T-helper 2 cell treated with Interferon-gamma antibody and Interleukin-4, amounts not matched to agents 100 ng/mL and 5 ng/mL, for 36 hours (primary cell): ENCODE measurements around the gene FBXW12. TPM values are rescaled to one million over a fixed set of nuclear protein-coding genes. Genes with fewer than 3 reads are reported as not detected.

Source experiments
- intact Hi-C: fragments of 100-400 bp; cut with micrococcal nuclease; formaldehyde crosslinking; loops from one replicate; pipeline ENCODE4 v1.15.1; 2023
- total RNA-seq: library from RNA; stranded (reverse); gene quantifications from 2 replicates; pipeline ENCODE4 v1.2.3, GENCODE V29; 2022

The FBXW12 gene
- total RNA-seq, 1 donor from 2014 or later = not detected

DNA sequence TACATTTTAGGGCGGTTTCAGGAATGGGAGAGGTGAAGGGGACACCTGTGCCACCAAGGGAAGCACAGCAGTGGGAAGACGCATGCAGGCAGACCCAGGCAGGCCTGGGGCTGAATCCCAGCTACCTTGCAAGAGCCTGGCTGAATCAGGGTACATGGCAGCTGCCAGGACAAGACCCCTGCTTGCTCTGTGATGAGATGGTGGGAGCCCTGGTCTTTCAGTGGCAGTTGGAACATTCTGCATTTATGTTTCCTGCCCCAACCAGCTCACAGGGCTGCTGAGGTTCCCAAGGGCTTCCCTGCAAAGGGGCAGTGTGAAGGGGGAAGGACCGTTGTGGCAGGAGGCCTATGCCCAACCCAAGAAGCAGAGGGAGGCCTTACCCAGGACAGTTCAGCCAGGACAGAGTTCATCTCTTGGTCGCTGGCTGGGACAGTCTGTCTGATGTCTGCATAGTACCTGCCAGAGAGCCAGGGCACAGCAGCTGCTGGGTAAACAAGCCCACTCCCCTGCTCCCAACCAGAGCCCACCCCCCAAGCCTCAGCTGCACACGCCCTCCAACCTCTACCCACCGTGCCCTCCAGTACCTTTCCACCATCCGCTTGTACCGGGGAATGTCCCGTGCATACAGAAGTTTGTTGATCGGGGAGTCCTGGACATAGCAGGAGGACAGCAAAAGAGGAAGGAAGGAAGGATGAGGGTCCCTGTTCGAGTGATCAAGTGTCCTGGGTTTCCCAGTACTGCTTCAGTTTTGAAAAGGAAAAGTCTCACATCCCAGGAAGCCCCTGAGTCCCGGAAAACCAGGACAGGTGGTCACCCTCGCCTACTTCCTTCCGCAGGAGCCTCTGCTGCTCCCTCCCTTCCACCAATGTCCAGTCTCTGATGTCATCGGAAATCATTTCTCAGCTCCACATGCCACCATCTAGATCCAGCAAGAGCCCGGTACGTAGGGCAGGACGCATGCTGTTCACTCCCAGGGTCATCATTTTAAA lies 34.7 kb downstream of the FBXW12 start:
- intact Hi-C loops = loop anchor here (10.0 kb wide), 1 partner anchor 228 kb away; the partner anchor contains the start of gene SLC26A6

DNA sequence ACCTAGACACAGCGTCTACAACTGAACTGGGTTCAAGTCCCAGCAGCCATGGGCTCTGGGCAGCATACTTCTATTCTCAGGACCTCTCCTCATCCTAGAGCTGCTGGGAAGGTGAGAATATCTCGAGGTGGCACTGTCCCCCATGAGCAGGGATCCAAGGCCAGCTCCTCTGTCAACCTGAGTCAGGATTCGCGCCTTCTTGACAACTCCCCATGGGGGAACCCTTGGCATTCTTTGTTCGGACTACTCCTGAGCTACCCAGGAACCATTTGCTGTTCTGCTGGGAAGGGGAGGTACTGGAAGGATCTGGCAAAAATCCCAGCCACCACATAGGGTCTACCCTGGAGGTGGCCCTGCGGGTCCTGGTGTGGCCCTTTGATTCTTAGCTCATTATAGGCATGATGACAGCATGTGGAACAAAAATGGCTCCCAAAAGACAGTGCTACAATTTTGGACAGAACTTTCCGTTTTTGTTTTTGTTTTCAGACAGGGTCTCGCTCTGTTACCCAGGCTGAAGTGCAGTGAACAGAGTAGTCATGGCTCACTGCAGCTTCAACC lies 35.6 kb downstream of the FBXW12 start:
- intact Hi-C loops = loop anchor here (10.0 kb wide), 1 partner anchor 227 kb away; the partner anchor contains the start of gene SLC26A6

DNA sequence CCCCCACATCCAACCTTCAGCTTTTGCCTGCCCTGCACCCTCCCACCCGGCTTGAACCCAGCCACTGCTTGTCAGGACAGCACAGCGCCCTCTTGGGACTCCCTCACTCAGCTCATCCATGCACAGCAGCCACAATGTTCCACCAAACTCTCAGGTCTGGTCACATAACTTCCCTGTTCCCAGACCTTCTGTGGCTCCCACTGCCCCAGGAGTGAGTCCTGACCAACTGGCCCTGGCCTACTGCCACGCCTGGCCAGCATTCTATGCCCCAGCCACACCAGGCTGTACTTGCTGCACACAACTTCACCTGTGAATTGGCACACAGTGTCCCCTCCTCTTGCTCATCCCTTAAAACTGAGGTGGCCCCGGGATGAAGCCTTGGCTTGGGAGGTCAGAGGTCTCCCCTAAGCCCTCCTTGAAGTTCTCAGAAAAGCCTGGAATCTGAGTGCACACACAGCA lies 36.8 kb downstream of the FBXW12 start:
- intact Hi-C loops = loop anchor here (10.0 kb wide), 1 partner anchor 226 kb away; the partner anchor contains the start of gene SLC26A6

DNA sequence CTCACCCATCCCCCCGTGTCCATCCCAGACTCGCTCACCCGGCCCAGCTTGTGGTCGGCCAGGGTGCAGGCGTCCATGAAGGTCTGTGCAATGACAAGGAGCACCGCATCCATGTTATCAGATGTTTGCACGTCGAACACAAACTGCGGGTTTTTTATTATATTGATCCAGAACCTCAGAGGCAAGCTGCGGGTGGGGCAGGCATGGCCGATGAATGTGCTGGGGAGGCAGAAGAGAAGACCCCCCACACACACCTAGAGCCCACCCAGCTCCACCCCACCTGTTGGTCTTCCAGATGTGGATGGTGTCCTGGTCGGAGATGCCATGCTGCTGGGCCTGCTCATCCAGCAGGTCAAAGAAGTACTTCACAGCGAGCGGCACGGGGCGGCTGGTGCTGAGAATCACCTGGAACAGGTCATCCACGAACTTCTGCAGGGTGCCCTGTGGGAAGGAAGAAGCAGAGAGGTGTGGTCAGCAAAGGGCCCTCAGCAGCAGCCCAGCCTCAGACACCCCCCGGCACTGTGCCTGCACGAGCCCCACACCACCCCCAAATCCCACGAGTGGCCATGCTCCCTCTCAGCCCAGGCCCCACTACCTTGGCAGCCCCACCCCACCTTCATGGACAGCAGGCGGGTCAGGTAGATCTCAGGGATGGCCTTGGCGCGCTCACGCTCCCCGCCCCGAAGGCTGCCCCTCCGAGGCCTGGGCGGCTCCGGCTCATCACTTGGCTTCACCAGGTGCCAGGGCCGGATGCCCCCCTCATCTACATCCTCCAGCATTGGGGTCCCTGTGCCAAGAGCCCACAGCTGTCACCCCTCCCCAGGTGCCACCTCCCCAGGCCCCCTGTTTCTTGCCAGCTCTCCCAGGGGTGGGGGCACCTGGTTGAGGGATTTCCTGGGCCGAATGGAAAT lies 37.5 kb downstream of the FBXW12 start:
- intact Hi-C loops = loop anchor here (10.0 kb wide), 1 partner anchor 225 kb away; the partner anchor contains the start of gene SLC26A6

DNA sequence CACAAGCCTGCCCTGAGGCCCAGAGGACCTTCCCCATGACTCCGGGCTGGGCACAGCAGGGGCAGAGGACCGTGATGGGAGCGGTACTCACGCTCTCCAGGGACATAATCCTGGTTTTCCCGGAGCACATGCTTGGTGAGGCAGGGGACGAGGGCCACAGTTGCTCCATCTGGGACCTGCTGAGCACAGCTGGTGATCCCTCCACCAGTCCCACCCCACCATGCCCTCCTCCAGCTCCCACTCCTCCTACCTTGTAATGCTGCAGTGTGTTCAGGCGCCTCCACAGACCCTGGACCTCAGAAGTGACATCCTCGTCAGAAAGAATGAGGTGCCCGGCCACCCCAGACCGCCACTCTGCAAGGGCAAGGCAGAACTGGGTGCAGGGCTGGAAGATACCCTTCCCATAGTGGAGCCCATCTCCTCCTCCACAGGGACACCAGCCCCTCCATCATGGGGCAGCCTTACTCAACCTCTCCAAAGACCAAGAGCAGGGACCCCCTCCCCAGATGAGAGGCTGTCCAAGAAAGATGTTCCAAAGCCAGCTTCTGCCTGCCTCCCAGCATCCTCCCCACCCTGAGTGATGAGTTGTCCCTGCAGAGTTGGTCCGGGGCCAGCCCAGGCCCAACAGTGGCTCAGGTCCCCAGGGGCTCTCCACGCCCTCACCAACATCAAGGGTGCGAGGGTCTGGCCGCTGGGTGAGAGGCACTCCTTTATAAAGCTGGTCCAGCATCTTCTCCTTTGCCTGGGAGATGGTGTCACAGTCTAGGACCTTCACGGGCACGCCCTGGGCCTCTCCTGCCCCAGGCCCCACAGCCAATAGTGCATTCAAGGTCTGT lies 38.4 kb downstream of the FBXW12 start:
- intact Hi-C loops = no loop called here

DNA sequence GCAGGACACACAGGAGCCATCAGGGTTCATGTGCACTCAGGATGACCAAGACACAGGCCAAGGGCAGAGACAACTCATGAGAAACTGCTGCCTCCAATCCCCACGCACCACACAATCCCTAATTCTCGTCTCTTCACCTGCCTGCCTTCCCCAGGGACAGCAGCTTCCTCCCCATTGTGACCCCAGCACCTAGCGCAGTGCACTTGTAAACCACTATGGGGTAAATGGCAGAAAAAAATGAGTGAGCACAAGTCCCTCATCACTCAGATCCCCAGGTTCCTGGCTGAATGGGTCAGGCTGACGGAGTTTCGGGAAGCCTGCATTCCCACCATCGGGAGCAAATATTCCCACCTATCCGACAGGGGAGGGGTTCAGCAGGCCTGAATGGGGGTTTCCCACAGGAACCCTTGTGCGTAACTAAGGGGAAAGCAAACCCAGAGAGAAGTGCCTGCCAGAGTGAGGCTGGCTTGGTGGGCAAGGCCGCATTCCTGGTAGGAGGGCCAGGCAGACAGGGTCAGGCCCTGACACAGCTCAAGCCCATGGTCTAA lies 39.1 kb downstream of the FBXW12 start:
- intact Hi-C loops = no loop called here

DNA sequence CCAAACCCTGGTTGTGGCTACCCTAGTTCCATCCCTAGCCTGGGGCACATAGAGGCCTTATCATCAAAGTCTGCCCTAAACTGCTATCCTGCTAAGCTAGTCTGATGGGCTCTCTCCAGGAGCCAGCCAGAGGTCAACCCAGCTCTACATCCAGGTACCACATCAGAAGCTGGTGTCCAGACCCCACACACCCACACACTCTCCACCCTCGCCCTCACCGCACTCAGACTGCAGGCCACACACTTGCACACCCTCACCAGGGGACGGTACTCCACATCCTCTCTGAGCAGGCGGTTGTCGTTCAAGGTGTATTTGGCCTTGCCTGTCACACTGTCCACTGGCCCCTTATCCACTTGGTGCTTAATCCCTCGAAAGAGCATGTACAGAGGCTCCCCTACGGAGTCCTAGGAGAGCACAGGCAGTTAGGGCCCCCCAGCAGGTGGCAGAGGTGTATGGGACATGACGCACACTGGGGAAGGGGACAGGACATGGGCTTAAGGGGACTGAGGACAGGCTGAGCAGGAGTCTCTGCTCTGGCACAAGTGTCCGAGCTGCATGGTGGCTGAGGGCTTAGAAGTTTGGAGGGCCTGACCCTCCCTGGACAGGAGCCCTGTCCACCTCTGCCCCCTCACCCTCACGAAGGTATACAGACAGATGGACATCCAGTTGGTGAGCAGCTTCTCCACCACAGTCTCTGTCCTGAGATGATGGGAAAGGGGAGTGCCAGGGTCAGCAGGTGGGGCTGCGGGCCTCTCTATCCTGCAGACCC lies 39.8 kb downstream of the FBXW12 start:
- intact Hi-C loops = no loop called here

DNA sequence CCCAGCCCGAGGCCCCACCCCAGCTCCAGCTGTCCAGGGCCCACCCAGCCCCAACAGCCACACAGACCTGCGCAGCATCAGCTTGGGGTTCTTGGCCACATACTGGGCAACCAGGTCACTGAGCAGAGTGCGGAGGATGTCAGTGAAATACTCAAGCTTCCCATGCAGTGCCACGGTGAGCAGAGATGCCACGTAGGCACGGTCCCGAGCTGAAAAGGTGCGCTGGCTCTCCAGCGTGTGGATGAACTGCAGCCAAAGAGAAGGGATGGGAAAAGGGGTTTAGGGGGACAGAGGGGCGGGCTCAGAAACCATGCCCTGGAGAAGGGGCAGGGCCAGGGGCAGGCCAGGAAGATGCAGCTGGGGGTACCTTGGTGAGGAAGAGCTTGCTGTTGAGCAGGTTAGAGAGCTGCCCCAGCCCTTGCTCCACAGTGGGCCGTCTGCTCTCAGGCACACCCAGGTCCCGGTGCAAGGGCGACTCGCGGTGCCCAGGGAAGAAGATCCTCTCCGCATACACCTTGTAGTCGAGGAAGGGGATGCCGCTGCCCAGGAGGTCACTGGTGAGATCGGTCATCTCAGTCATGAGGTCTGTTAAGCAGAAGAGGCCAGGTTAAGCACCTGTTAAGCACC lies 40.5 kb downstream of the FBXW12 start:
- intact Hi-C loops = no loop called here

DNA sequence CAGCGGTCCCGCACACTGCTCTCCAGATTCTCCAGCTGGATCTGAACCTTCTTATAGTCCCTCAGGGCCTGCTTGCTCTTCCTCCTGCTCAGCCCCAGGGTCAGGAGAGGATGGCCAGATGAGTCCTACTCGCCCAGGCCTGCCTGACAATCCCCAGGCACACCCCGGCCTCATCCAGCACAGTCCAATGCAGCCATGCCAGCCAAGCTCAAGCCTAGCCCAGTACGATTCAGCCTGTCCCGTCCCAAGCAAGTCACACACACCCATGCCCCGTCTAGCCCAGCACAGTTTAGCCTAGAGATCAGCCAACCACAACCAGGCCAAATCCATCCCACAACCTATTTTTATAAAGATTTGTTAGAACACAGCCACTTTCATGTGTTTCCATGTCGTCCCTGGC lies 41.1 kb downstream of the FBXW12 start:
- intact Hi-C loops = no loop called here

DNA sequence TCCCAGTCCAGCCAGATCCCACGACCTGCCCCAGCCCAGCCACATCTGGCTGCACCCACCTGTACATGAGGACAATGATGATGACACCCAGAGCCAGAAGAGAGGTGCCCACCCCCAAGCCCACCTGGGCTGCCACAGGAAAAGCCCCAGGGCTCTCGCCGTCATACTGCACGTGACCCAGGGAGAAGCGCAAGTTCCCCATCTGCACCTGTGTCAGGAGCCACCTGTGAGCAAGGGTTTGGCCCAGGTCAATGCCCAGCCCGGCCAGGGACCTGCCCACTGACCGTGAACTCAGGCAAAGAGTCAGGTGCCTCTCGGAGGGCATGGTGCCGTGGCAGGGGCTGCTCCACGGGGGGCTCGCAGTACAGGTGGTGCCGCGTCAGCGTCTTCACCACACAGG lies 41.6 kb downstream of the FBXW12 start:
- intact Hi-C loops = no loop called here

DNA sequence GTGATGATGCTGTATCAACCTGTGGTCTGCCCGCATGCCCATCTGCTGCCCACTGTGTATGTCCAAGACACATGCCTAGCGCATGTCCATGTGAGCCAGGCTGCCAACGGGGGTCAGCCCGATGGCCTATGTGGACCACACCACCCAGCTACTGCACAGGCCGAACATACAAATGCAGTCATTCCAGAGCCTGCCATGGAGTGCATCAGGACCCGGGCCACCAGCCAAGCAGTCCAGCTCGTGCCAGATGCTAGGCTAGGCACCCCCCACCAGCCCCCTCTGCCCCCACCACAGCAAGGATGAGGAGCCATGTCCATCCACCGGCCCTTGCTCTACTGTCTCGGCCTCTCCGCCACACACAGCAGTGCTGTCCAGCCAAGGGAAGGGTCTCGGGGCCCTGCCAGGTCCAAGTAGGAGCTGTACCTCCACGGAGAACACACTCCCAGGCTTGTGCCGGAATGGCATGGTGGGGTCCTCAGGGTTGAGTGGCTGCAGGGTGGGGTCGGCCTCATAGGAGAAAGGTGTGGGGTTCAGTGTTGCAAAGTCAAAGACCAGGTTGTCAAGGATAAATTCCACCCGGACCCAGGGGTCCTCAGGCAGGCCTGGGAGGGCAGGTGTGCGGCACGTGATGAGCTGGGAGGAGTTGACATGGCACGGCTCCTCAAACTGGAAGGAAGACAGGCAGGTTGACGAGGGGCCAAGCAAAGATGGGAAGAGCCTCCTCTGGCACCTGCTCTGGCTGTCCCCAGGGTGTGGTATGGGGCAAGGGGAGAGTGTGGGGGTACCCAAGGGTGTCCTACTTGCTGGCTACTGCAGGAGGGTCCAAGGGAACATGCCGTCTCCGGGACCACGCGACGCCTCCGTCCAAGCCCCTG lies 42.6 kb downstream of the FBXW12 start:
- intact Hi-C loops = no loop called here

DNA sequence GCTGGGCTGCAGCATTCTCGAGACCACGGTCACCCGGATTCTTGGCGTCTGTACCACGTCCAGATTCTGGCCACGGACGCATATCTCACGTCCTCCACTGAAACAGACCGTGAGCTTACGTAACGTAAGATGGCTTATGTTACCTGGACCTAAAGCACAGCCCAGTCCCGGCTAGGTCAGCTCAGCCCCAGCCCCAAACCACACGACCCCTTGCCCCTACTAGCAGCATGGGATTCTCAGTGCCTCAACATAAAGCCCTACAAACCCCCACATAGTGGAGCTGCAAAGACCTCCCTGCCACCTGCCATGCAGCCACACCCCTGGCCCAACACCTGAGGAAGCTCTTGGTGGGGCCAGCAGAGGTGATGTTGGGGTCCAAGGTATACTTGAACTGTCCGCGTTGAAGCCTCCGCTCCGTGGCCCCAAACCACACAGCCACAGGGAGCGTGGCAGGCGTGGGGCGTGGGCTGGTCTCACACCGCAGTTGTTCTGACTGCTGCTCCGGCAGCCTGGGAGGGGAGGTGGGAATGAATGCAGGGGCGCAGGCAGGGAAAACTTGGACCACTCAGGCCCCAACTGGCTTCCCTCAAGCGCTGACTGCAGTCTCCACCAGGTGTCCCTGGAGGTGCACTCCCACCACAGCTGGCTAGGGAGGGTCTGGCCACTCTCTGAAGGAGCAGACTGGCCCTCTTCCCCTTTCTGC lies 43.4 kb downstream of the FBXW12 start:
- intact Hi-C loops = no loop called here

DNA sequence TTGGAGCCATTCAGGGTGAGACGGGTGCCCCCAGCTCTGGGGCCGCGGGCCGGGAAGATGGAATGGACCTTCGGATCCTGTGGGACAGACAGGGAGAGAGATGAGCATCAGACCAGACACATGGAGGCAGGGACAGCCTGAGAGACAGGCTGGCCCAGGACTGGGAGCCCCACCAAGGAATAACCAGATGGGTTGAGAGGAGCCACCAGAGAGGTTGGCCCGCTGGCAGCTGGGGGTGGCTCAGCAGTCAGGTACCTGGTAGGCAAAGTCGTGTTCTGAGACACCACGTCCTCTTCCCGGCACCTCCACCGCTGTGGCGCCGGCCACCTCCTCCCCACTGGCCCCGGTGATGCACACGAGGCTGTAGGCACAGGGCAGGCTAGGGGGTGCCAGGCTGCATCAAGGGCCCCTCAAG lies 44.1 kb downstream of the FBXW12 start:
- intact Hi-C loops = no loop called here

DNA sequence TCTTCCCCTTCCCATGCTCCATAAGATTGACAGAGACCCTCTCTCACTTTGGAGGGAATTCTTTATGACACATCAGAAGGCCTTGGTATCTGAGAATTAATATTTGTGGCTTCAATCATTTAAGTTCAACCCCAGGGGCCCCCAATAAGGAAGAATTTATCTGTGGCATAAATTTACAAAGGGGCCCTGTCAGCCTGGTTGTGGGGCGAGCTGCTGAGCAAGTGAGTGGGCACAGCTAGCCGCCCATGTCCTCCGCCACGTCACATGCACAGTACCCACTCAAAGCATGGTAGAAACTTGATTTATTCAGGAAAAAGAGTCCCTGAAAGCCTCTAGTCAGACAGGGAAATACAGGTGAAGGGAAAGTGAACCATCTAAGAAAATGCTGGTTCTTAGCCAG lies 44.5 kb downstream of the FBXW12 start:
- intact Hi-C loops = no loop called here

DNA sequence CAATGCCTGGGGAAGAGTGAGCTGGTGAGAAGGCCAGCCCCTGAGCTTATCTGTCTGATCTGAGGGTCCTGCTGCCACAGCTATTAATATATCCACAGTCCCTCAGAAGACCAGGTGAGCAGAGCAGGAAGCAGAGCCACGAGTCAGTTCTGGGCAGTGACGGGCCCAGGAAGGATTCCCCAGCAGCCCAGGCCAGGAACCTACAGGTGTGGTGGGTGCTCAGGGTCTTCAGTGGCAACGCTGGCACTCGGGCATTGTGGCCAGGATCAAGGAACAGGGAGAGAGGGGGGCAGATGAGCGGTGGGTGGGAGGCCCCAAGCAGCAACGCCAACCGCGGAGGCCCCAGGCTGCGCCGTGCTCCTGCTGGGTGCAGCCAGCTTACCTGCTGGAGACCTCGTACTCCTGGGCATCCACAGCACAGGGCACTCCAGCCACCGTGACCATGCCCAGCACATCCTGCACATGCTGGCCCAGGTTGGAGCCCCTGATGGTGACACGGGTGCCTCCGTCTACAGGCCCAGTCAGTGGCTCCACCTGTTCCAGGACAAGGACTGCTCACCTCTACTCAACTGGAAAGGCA lies 45.6 kb downstream of the FBXW12 start:
- intact Hi-C loops = no loop called here

DNA sequence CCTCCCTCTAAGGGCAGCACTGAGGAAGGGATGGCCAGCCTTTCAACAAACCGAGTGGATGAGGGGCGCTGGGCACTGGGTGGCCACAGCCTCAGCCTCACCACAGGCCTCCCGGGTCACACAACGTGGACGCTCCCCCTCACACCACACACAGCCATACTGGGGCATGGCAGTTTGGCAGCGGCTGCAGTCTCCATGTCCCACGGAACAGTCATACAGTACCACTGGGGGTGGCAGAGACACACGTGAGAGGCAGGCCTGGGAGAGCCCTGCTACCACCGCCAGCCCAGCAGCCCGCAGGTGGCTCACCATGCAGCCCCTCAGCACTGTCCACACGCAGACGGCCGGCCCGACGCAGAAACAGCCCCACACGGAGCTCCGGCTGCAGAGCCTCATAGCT lies 46.1 kb downstream of the FBXW12 start:
- intact Hi-C loops = no loop called here

DNA sequence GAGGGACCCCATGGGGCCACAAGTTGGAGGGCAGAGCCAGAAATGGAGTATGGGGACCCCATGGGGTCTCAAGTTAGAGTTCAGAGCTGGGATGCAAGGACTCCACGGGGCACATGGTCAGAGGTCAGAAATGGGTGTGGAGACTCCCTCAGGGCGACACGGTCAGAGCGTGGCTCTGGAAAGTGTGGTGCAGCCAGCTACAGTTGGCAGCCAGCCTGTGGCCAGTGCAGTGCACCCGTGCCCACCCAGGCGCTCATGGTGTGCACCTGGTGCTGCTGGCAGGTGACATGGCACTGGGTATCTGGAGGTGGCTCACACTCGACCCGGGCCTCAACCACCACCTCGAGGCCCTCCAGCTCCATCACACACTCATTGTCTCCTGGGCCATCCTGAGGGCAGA lies 46.6 kb downstream of the FBXW12 start:
- intact Hi-C loops = no loop called here
